CD8-positive, alpha-beta memory T cell (primary cell): ENCODE measurements around the gene HS3ST1. TPM values are rescaled to one million over a fixed set of nuclear protein-coding genes. Genes with fewer than 3 reads are reported as not detected.

Experiments
- CTCF ChIA-PET: fragments of 350-600 bp; sonication (Branson Sonifier 250); formaldehyde crosslinking; loops from one replicate; lab custom pipeline; 2021; ENCODE audit warnings: antibody characterized with exemption; lab: Charles Lee
- POLR2A ChIA-PET: fragments of 350-600 bp; sonication (Branson Sonifier 250); formaldehyde crosslinking; loops from one replicate; lab custom pipeline; 2021; ENCODE audit warnings: antibody characterized with exemption; lab: Charles Lee
- DNase-seq, 5 donors: peaks; one replicate each; pipeline versions ENCODE4 v3.0.0 to v3.0.0-alpha.2; 2020 to 2022; ENCODE audit warnings: mixed read lengths in 1 of 5
- H3K27ac ChIP-seq: one replicate; pipeline ENCODE4 v1.7.0; 2013; ENCODE audit warnings: low read depth, mild to moderate bottlenecking, low read length, moderate library complexity
- H3K27me3 ChIP-seq: 2 replicates; pipeline ENCODE4 v1.7.0; 2013; ENCODE audit warnings: low read length, mild to moderate bottlenecking; ENCODE audit not compliant: insufficient read depth, poor library complexity, severe bottlenecking
- H3K36me3 ChIP-seq: 2 replicates; pipeline ENCODE4 v1.7.0; 2013; ENCODE audit warnings: mild to moderate bottlenecking, low read length, moderate library complexity; ENCODE audit not compliant: insufficient read depth
- H3K4me1 ChIP-seq: 2 replicates; pipeline ENCODE4 v1.7.0; 2013; ENCODE audit warnings: mild to moderate bottlenecking, low read length, moderate library complexity; ENCODE audit not compliant: insufficient read depth
- H3K4me3 ChIP-seq: 2 replicates; pipeline ENCODE4 v1.7.0; 2013; ENCODE audit warnings: mild to moderate bottlenecking, low read length
- H3K9me3 ChIP-seq: 2 replicates; pipeline ENCODE4 v1.7.0; 2013; ENCODE audit warnings: mild to moderate bottlenecking, low read length
- H3K27ac Mint-ChIP-seq, 8 donors: one replicate each; pipeline ENCODE4 v1.8.0; 2020 to 2021; ENCODE audit warnings: mixed read lengths in 8 of 8, mild to moderate bottlenecking in 6 of 8, inconsistent platforms in 3 of 8, moderate library complexity in 3 of 8
- H3K27me3 Mint-ChIP-seq, 2 donors: one replicate each; pipeline ENCODE4 v1.8.0; 2020 to 2021; ENCODE audit warnings: mixed read lengths in 2 of 2, mild to moderate bottlenecking in 1 of 2, moderate library complexity in 1 of 2
- H3K36me3 Mint-ChIP-seq, 3 donors: one replicate each; pipeline ENCODE4 v1.8.0; 2020 to 2021; ENCODE audit warnings: mixed read lengths in 3 of 3, inconsistent platforms in 1 of 3, mild to moderate bottlenecking in 1 of 3
- H3K4me1 Mint-ChIP-seq, 3 donors: one replicate each; pipeline ENCODE4 v1.8.0; 2020 to 2021; ENCODE audit warnings: mixed read lengths in 3 of 3, inconsistent platforms in 1 of 3, mild to moderate bottlenecking in 1 of 3
- H3K4me3 Mint-ChIP-seq, 7 donors: one replicate each; pipeline ENCODE4 v1.8.0; 2020 to 2021; ENCODE audit warnings: mixed read lengths in 7 of 7, mild to moderate bottlenecking in 6 of 7, moderate library complexity in 4 of 7, inconsistent platforms in 2 of 7
- H3K9me3 Mint-ChIP-seq, 5 donors: one replicate each; pipeline ENCODE4 v1.8.0; 2020 to 2022; ENCODE audit warnings: mixed read lengths in 5 of 5, mild to moderate bottlenecking in 3 of 5, moderate library complexity in 2 of 5, inconsistent platforms in 1 of 5
- polyA plus RNA-seq: library from polyadenylated mRNA; unstranded; fragments of 300-500 nt; fragmentation: Illumina TruSeq; gene quantifications from one replicate; pipeline ENCODE4 v1.2.3, GENCODE V29; 2021
- total RNA-seq, 2 experiments: library from RNA; stranded (reverse); gene quantifications; one replicate each; pipeline ENCODE4 v1.2.3, GENCODE V29; 2021

HS3ST1 gene
- total and polyA plus RNA-seq, 3 experiments from 2014 or later: 0.07 to 0.35 TPM; not detected in 1

DNA sequence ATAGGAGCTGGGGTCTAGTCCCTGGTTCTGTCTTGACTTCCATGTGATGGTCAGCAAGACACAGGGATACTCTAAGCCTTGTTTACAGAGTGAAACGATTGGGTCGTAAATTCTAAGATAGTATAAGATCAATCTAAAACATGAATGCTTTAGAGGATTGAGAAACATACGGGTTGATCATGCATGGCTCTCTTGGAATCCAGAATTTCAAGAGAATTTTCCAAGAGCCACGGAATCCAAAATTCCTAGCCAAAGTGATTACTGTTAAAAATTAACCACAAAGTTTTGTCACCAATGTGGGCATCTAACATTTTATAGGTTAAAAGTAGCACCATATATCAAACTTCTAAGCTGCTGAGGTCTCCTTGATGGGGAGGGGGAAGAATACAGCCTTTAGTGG, 16.5 kb downstream of the HS3ST1 start:
- no peaks in the 10 kb centered on the region for H3K4me1 Mint-ChIP-seq
- H3K36me3 Mint-ChIP-seq: no peaks in the 10 kb centered on the region
- no peak overlapping the region for H3K27ac Mint-ChIP-seq
- H3K4me3 ChIP-seq: no peak overlapping the region
- H3K9me3 ChIP-seq: no peaks in the 10 kb centered on the region
- H3K27me3 Mint-ChIP-seq: peaks cover 1 to 4% of the 10 kb centered on the region in 2 donors
- H3K9me3 Mint-ChIP-seq: no peaks in the 10 kb centered on the region
- no peaks in the 10 kb centered on the region for H3K36me3 ChIP-seq
- no peaks in the 10 kb centered on the region for H3K27me3 ChIP-seq
- H3K4me3 Mint-ChIP-seq: no peak overlapping the region
- no peak overlapping the region for H3K27ac ChIP-seq
- no peak for DNase-seq
- H3K4me1 ChIP-seq: no peaks in the 10 kb centered on the region
- POLR2A ChIA-PET: no interaction called here
- CTCF ChIA-PET: no interaction called here

DNA sequence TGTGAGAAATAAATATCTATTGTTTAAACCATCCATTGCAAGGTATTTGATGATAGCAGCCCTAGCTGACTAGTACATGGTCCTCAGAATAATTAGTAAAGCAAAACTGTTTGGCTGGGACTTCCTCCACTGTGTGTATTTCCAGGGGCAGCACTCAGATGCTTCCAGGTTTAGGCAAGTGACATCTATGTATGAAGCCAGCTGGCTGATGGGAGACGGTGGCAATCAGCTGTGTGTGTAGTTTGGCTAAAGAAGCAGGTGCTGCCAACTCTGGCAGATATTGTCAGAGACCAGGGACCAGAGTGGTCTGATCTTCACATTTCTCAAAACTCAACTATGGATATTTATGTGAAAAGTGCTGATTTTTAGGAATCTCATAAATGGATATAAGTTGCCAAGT, 19.1 kb downstream of the HS3ST1 start:
- no peak for DNase-seq
- ChIA-PET POLR2A (no interaction called here), CTCF (no interaction called here)
- H3K27ac Mint-ChIP-seq: no peak overlapping the region
- peaks cover 1 to 4% of the 10 kb centered on the region in 2 donors for H3K27me3 Mint-ChIP-seq
- Histone ChIP-seq H3K27ac (no peak overlapping the region), H3K4me3 (no peak overlapping the region), H3K4me1 (no peaks in the 10 kb centered on the region), H3K27me3 (no peaks in the 10 kb centered on the region), H3K36me3 (no peaks in the 10 kb centered on the region), H3K9me3 (no peaks in the 10 kb centered on the region)
- no peaks in the 10 kb centered on the region for H3K9me3 Mint-ChIP-seq
- H3K4me1 Mint-ChIP-seq: no peaks in the 10 kb centered on the region
- H3K4me3 Mint-ChIP-seq: no peak overlapping the region
- H3K36me3 Mint-ChIP-seq: no peaks in the 10 kb centered on the region

DNA sequence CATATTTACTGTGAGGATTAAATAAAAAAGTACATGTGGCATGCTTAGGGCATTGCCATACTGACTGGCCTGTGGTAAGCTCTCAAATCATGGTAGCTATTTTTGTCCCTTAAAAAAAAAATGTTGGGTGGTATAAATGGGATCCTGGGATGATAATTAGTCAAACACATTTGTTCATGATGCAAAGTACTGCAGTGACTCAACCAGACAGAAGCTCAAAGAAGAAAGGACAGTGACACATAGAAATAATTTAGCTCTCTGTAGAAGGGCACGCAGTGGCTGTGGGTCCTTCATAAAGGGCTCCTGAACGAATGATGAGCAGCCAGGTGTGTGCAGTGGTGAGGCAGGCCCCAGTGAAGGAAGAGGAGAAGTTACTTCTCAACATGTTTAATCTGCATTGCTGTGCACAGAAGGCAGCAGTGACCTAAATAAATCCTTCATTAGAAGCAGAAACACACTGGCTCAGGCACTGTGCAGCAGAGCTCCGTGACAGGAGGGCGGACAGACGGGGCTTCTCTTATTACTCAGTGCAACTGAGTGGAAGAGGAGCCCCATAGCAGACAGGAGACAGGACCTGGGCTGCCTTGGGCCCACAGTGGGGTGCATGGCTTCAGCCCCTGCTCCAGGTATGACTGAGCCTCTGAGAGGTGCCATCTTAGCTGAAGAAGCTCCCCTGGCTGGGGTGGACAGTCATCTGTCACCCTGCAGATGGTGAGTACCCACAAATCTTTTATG, 20.3 kb downstream of the HS3ST1 start:
- H3K9me3 ChIP-seq: no peaks in the 10 kb centered on the region
- Mint-ChIP-seq H3K4me3 (no peak overlapping the region), H3K36me3 (no peaks in the 10 kb centered on the region), H3K27me3 (peaks cover 1 to 4% of the 10 kb centered on the region in 2 donors), H3K27ac (no peak overlapping the region), H3K9me3 (no peaks in the 10 kb centered on the region), H3K4me1 (no peaks in the 10 kb centered on the region)
- no peak overlapping the region for H3K4me3 ChIP-seq
- no peaks in the 10 kb centered on the region for H3K36me3 ChIP-seq
- ChIA-PET CTCF (no interaction called here), POLR2A (no interaction called here)
- H3K27ac ChIP-seq: no peak overlapping the region
- DNase-seq: no peak
- no peaks in the 10 kb centered on the region for H3K27me3 ChIP-seq
- no peaks in the 10 kb centered on the region for H3K4me1 ChIP-seq

DNA sequence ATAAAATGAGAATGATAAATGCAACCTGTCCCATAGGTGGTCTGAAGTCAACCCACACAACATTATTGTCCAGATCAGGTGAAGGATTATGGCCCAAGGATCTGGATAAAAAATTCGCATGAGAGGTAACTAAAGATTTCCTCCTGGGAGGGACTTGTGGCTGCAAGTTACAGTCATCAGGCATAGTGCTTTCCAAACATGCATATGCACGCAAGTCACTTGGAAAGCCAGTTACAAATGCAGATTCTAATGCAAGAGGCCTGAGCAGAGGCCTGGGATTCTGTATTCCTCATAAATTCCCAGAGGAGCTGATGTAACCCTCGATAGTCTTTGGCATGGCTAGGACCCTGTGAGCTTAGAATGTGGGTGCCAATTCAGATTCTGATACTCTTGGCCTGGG, 21.1 kb downstream of the HS3ST1 start:
- Mint-ChIP-seq H3K27me3 (peaks cover 1 to 4% of the 10 kb centered on the region in 2 donors), H3K9me3 (no peaks in the 10 kb centered on the region), H3K36me3 (no peaks in the 10 kb centered on the region), H3K4me1 (no peaks in the 10 kb centered on the region), H3K27ac (no peak overlapping the region), H3K4me3 (no peak overlapping the region)
- DNase-seq: no peak
- no peaks in the 10 kb centered on the region for H3K36me3 ChIP-seq
- no peaks in the 10 kb centered on the region for H3K4me1 ChIP-seq
- ChIA-PET CTCF (no interaction called here), POLR2A (no interaction called here)
- H3K9me3 ChIP-seq: no peaks in the 10 kb centered on the region
- no peak overlapping the region for H3K4me3 ChIP-seq
- no peaks in the 10 kb centered on the region for H3K27me3 ChIP-seq
- no peak overlapping the region for H3K27ac ChIP-seq

DNA sequence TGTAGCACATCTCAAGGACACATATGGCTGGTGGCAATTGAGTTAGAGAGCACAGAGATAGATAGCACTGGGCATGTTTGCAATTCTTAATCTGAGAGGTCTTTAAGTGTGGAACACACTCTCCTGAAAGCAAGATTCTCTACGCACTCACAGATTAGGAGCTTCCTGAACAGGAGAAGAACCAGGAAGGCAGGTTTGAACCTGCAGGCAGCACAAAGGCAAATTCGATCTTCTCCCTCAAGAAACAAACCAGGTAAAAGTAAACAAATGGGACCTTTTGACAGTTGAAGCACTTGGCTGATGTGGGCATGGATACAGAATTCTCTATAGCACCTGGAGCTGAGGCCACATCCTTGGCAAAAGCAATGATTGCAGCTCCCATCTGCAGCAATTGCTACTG, 24.3 kb downstream of the HS3ST1 start:
- peaks cover 0 to 4% (median 0%) of the 10 kb centered on the region in 3 donors for H3K36me3 Mint-ChIP-seq
- Histone ChIP-seq H3K4me3 (no peak overlapping the region), H3K9me3 (no peaks in the 10 kb centered on the region), H3K4me1 (no peaks in the 10 kb centered on the region), H3K36me3 (no peaks in the 10 kb centered on the region), H3K27ac (no peak overlapping the region), H3K27me3 (no peaks in the 10 kb centered on the region)
- H3K27ac Mint-ChIP-seq: no peak overlapping the region
- no peaks in the 10 kb centered on the region for H3K9me3 Mint-ChIP-seq
- no peak overlapping the region for H3K4me3 Mint-ChIP-seq
- DNase-seq: no peak
- H3K4me1 Mint-ChIP-seq: no peaks in the 10 kb centered on the region
- POLR2A ChIA-PET: no interaction called here
- CTCF ChIA-PET: no interaction called here
- H3K27me3 Mint-ChIP-seq: peaks cover 0 to 1% of the 10 kb centered on the region in 2 donors

DNA sequence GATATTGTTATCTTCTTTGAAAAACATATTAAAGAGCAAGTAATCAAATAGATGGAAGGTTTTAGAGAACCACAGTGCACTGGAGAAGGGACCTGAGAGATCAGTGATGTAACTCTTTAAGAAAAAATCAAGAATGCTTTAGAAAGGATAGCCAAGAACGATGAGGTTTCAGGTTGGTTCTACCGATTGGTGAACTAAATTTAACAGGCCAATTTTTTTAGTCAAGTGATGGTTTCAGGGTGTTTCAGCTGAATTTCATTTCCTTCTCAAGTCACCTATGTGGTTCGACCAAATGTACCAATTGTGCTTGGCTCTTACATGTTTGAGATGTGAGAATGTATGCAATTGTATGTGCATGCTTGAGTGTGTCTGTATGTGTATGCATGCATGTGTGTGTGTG, 26.5 kb downstream of the HS3ST1 start:
- CTCF ChIA-PET: interaction anchor here (1.6 kb wide), 1 partner anchor 8 kb away, joined by 3 read pairs; no protein-coding TSS in a partner anchor
- Mint-ChIP-seq H3K4me3 (no peak overlapping the region), H3K27me3 (peaks cover 0 to 1% of the 10 kb centered on the region in 2 donors)

DNA sequence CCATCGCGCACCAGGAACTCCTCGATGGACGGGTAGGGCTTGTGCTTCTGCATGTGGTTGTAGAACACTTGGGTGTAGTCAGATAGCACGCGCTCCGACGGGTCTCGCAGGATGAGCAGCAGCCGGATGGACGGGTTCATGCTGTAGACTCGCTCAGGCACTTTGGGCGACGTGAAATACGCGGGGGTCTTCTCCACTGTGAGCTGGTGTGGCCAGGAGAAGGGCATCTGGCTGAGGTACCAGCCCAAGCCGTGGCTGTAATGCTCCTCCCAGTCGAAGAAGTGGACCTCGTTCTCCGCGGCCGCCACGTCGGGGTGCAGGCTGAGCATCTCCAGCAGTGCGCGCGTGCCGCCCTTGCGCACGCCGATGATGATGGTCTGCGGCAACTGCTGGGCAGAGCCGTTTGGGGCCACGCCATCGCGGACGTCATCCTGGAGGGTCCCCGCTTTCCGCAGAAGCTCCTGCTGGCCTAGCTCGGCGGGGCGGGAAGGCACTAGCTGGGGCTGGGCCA, 29.2 kb downstream of the HS3ST1 start:
- no peak overlapping the region for H3K27ac ChIP-seq
- Mint-ChIP-seq H3K27ac (no peak overlapping the region), H3K9me3 (no peaks in the 10 kb centered on the region), H3K36me3 (peaks cover 0 to 4% (median 0%) of the 10 kb centered on the region in 3 donors), H3K27me3 (peaks cover 0 to 1% of the 10 kb centered on the region in 2 donors), H3K4me3 (no peak overlapping the region), H3K4me1 (no peaks in the 10 kb centered on the region)
- ChIA-PET POLR2A (no interaction called here), CTCF (no interaction called here)
- H3K9me3 ChIP-seq: no peaks in the 10 kb centered on the region
- H3K4me1 ChIP-seq: no peaks in the 10 kb centered on the region
- H3K36me3 ChIP-seq: no peaks in the 10 kb centered on the region
- no peak for DNase-seq
- H3K27me3 ChIP-seq: no peaks in the 10 kb centered on the region
- no peak overlapping the region for H3K4me3 ChIP-seq

More for the DNA sequence above, 26.5 kb downstream of the HS3ST1 start:
- Histone ChIP-seq H3K36me3 (no peaks in the 10 kb centered on the region), H3K27me3 (no peaks in the 10 kb centered on the region), H3K9me3 (no peaks in the 10 kb centered on the region), H3K4me1 (no peaks in the 10 kb centered on the region), H3K27ac (no peak overlapping the region), H3K4me3 (no peak overlapping the region)
- H3K9me3 Mint-ChIP-seq: no peaks in the 10 kb centered on the region
- H3K36me3 Mint-ChIP-seq: peaks cover 0 to 4% (median 0%) of the 10 kb centered on the region in 3 donors
- no peak overlapping the region for H3K27ac Mint-ChIP-seq
- no peak for DNase-seq
- no peaks in the 10 kb centered on the region for H3K4me1 Mint-ChIP-seq
- POLR2A ChIA-PET: no interaction called here

DNA sequence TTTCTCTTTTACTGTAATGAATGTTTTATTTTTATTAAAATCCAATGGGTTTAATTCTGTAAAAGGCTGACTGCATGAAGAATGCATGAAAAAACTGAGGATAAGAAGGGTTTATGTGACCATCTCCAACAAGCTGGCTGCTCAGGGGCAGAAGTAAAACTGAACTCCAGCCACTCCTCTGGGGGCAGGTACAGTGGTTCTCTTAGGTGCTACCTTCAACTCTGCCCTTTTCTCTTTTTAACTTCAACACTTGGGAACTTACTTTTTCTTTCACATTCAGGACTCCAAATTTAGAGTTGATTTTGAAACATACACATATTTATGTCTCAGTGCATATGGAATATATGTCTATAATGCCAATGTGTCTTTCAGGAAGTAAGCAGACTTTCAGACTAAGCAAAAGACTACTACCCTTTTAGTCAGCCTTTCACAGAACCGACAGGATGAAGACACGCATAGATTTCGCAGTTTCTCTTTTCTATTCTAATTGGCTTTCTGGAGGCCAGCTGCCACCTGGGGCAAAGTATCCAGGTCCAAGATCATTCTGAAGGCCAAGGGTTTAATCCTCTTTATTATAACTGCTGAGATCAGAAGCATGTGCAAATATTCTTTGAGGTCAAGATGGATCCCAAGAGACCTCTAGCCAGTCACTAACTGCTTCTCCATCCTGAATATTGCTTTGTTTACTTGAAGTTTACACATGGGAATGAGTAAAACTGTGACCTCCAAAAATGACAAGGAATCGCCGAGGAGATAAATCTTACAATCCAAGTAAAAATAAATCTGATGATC, 30.7 kb downstream of the HS3ST1 start:
- no peaks in the 10 kb centered on the region for H3K4me1 Mint-ChIP-seq
- Histone ChIP-seq H3K27me3 (no peaks in the 10 kb centered on the region), H3K36me3 (no peaks in the 10 kb centered on the region), H3K4me3 (no peak overlapping the region), H3K27ac (no peak overlapping the region), H3K4me1 (no peaks in the 10 kb centered on the region), H3K9me3 (no peaks in the 10 kb centered on the region)
- H3K27me3 Mint-ChIP-seq: peaks cover 0 to 1% of the 10 kb centered on the region in 2 donors
- H3K36me3 Mint-ChIP-seq: peaks cover 0 to 4% (median 0%) of the 10 kb centered on the region in 3 donors
- no peak overlapping the region for H3K27ac Mint-ChIP-seq
- CTCF ChIA-PET: no interaction called here
- DNase-seq: no peak
- H3K9me3 Mint-ChIP-seq: no peaks in the 10 kb centered on the region
- POLR2A ChIA-PET: no interaction called here
- no peak overlapping the region for H3K4me3 Mint-ChIP-seq
